Head of caudate nucleus (tissue), 42 donors: ENCODE measurements around the gene RCAN2.

ENCODE experiments used
- DNase-seq, 42 donors: peaks; one replicate each; pipeline versions ENCODE4 v3.0.0 to v3.0.0-alpha.2; 2020 to 2021; ENCODE audit warnings: mixed read lengths in 7 of 42
- intact Hi-C: fragments of 100-400 bp; cut with DNase I; formaldehyde crosslinking; loops from one replicate; pipeline ENCODE4 v1.15.0; 2022

Gene RCAN2

DNA sequence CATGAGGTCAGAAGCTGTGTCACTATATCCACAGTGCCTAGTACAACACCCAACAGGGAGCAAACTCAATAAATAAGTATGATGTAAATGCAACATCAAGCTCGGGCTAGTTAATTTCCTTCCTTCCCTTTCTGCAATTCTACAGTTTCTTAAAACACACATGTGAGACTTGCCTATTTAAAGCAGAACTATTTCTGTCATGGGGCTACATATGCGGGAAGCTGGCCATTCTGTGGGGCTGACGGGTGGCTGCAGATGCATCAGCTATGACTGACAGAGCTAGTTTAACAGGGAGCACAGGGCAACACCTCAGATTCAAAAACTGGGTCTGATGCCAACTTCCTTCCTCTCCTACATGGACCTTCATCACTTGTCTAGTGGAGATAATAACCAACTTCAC, 202.4 kb downstream of the RCAN2 start:
- no peak for DNase-seq
- intact Hi-C loops = no loop called here

- intact Hi-C loops = no loop called here
- DNase-seq = no peak
Measured at GRCh38 chr6:46287681-46288080, 203.6 kb downstream of the RCAN2 start.

DNA sequence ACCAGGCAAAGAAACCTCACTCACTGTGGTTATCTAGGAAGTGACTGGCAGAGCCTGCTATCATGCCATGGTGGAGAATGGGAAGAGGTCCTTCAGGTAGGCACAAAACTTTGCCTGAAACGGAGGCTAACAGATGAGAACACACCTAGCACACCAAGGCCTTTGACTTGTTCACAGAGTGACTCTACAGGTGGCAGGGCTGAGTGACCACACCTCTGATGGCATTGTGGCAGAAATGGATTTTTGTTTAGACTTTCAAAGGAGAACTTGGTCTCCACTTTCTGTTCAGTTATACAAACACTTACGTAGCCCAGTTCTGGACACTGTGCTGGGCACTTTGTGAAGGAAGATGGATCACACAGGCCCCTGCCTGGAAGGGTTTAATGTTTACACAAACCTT, 204.2 kb downstream of the RCAN2 start:
- intact Hi-C loops = no loop called here
- DNase-seq = no peak

- DNase-seq = peak in 14 of 42 donors; percentile 6 to 55 (median 17)
- intact Hi-C loops = no loop called here
Measured at GRCh38 chr6:46284475-46284874, 206.8 kb downstream of the RCAN2 start.

GRCh38 chr6:46281110-46281509, 210.1 kb downstream of the RCAN2 start:
- no peak for DNase-seq
- intact Hi-C loops = no loop called here

- intact Hi-C loops = no loop called here
- no peak for DNase-seq
Measured at GRCh38 chr6:46279874-46280273, 211.4 kb downstream of the RCAN2 start.

- DNase-seq = peak in 5 of 42 donors; percentile 5 to 51 (median 21)
- intact Hi-C loops = no loop called here
Measured at GRCh38 chr6:46276576-46277142, 214.6 kb downstream of the RCAN2 start.

DNA sequence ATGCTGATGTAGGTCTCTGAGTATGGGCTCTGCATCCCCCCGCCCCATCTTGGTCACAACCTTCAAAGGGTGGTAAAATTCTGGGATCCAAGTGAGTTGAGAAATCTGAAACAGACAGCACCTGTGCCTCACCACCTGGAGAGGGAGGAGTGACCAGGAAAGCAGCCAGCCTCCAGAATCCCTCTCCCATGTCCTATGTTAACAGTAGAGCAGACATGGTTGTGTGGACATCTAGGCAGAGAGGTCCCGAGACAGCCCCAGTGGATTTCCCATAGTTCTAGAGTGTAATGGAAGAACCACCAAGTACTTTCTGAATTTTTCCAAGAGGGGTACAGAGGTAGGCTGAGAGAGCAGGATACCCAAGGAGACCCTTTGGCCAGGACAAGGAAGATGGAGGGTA, 216.7 kb downstream of the RCAN2 start:
- intact Hi-C loops = no loop called here
- no peak for DNase-seq

DNA sequence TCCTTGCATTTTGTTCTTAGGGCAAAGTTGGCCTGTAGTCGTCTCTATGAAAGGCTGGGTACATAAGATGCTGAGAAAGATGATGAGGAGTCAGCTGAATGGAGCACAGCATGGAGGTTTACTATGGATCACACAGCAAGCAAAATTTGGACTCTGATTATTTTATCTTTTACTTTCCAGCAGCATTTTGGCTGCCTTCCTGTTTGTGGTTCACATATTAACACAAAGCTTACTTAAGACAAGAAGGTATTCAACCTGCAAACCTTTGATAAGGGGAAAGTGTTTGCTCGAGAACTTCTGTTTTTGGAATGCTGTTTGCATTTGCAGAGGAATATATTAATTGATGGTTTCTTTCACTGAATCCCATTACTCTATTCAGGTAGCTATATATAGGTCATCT, 217.3 kb downstream of the RCAN2 start:
- DNase-seq = no peak
- intact Hi-C loops = no loop called here

DNA sequence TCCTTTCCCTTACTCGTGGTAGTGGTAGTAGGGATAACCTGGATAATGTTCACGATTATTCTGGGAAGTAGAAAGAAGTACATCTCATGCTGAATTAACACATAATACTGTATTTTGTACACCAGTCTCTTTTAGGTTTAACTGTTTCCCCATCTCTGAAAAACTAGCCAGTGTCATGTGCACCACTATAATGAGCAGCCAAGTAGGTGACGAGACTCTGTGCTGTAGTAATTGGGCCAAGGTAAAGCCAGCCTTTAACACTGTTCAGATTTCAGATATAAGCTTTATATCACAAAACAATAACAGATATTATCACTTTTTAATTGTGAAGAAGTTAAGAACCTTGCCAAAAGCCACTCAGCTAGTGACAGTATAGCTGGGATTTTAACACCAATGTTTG, 219.5 kb downstream of the RCAN2 start:
- intact Hi-C loops = no loop called here
- DNase-seq = no peak

DNA sequence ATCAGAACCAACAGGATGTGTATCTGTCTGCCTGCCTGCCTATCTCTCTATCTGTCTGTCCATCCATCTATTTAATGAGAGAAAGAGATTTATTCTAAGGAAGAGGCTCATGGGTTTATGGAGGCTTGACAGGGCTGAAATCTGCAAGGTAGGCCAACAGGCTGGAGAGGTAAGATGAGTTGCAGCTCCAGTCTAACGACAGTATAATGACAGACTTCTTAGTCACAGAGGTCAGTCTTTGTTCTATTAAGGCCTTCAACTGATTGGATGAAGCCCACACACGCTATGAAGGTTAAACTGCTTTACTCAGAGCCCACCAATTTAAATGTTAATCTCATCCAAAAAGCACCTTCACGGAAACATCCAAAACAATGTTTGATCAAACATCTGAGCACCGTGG, 220.1 kb downstream of the RCAN2 start:
- intact Hi-C loops = no loop called here
- DNase-seq = no peak

DNA sequence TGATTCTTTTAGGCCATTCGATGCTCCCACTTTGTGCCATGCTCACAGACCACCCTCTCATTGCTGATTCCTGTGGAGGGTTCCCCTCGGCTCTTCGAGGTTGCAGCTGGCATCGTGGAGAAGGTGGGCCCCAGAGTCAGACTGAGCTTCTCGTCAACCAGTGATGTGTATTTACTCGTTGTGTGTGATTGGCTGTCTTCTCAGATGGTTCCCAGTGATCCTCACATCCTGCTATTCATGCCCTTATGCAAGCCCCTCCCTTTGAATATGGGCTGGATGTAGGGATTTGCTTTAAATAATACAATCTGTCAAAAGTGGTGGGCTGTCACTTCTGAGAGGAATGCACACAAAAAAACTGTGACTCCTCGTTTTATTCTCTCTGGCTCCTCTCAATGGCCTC, 220.9 kb downstream of the RCAN2 start:
- intact Hi-C loops = no loop called here
- DNase-seq = no peak

DNA sequence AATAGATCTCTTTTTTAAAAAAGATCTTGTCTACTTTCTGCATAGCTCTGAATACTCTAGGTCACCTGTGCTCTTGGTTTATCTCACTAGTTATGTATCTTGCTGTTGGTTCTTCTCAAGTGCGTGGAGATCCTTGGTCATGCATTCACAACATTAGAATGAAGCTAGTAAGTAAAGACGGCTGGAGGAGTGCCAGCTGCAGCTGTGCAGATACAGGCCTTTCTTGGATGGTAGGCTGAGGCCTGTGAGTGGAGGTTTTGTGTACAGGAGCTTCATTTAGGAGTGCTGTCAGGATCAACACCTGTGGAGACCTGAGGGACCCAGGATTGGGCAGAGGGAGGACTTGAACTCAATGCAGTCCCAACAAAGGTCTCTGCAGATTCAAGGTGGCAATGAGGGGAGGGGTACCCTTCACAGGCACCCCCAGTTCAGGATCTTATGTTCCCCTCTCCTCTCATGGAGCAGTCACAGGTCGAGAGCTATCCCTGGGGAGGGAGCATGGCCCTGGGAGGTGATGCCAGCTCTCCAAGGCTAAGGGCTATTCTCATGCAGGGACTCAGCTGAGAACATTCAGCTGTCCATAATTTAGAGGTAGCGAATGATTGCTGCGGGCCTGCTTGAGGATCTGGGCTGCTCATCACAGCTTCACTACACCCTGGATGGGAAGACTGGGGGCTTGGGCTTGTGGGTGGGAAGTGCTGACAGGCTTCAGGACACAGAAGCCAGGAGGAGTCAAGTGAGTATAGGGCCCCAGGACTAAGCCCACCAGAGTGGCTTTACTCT, 221.6 kb downstream of the RCAN2 start:
- intact Hi-C loops = no loop called here
- peak in 41 of 42 donors; percentile 20 to 85 (median 59) for DNase-seq

GRCh38 chr6:46267515-46267914, 223.7 kb downstream of the RCAN2 start:
- intact Hi-C loops = no loop called here
- DNase-seq = no peak

- DNase-seq = no peak
- intact Hi-C loops = no loop called here
Measured at GRCh38 chr6:46265373-46265772, 225.9 kb downstream of the RCAN2 start.

GRCh38 chr6:46263707-46264086, 227.6 kb downstream of the RCAN2 start:
- intact Hi-C loops = no loop called here
- DNase-seq = no peak

- no peak for DNase-seq
Measured at GRCh38 chr6:46262928-46263706, 228.1 kb downstream of the RCAN2 start.

DNA sequence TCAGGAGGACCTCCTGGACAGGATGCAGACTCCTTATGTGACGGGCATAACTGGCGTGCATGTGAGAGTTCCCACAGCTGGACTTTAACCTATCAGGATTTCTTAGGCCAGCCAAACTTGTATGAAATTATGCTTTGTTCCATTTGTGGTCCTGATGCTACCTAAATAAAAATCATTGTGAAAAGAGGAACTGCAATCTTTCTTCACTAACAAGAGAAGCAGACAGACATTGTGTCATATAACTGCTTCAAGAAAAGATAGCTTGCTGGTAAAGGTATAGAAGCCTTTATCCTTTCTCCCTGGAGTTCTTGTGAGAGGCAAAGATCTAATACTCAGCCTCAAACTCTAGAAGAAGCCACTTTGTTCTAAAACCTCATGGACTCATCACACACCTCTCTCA, 233.0 kb downstream of the RCAN2 start:
- intact Hi-C loops = no loop called here
- no peak for DNase-seq

More at GRCh38 chr6:46262928-46263706, 228.1 kb downstream of the RCAN2 start:
- intact Hi-C loops = no loop called here

DNA sequence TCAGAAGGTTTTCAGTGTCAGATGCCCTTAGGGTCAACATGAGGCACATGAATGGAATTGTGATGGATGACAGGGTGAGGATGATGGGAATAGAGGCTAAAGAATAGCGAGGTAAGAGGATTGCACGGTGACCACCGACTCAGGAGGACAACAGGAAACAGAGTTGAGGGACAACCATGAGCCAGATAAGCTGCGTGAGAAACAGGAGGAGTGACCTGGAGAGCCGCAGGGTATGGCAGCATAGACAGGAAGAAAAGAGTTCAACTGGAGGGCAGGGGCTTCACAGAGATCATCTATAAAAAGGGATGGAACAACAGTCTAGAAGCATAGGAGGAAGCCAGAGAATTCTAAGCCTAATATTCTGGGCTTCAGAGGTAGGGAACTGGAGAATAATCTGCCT, 235.7 kb downstream of the RCAN2 start:
- DNase-seq = no peak
- intact Hi-C loops = no loop called here

- no peak for DNase-seq
- intact Hi-C loops = no loop called here
Measured at GRCh38 chr6:46254946-46255345, 236.3 kb downstream of the RCAN2 start.
